Nucleus accumbens (tissue), 56 donors: ENCODE measurements around the gene PAQR6.

Experiments used
- DNase-seq, 56 donors: peaks; one replicate each; lab custom pipeline; 2025; lab: John Stamatoyannopoulos, UW

PAQR6 gene

GRCh38 chr1:156203331-156203730, 44.5 kb downstream of the PAQR6 start:
- no peak for DNase-seq

GRCh38 chr1:156200044-156200443, 47.8 kb downstream of the PAQR6 start:
- DNase-seq, result no peak

GRCh38 chr1:156198831-156199349, 49.0 kb downstream of the PAQR6 start:
- no peak for DNase-seq

- no peak for DNase-seq
Observed at GRCh38 chr1:156196445-156196844, 51.4 kb downstream of the PAQR6 start.

GRCh38 chr1:156195853-156196252, 52.0 kb downstream of the PAQR6 start:
- DNase-seq, result no peak

GRCh38 chr1:156194300-156194652, 53.6 kb downstream of the PAQR6 start:
- DNase-seq, result peak in 20 of 56 donors; percentile 24 to 76 (median 52)

GRCh38 chr1:156193488-156194299, 54.2 kb downstream of the PAQR6 start, which contains the start of gene SLC25A44:
SLC25A44 (plus strand) TSS chr1:156194104; CDS start chr1:156199848, 5,744 bp downstream.
- peak; percentile 81 to 99 (median 96) for DNase-seq
